GM12878 (cell line): Measurements from ENCODE around the gene PPIF. TPM values are rescaled to one million over a fixed set of nuclear protein-coding genes. Genes with fewer than 3 reads are reported as not detected.

ENCODE experiments used
- ATAC-seq: fragments of 200-7000 bp; cut with Tn5 transposase; 3 replicates; pipeline ENCODE4 v1.9.1; 2020; ENCODE audit warnings: mild to moderate bottlenecking, moderate library complexity
- BruUV-seq: library from RNA; stranded (reverse); fragments of 400-500 nt; replicated peaks from 2 replicates; lab custom pipeline; 2021; lab: Mats Ljungman, UMichigan
- CTCF ChIA-PET: fragments of 300-600 bp; sonication (Branson Sonifier 250); formaldehyde crosslinking; extraction: SDS; loops from one replicate; lab custom pipeline; 2021; ENCODE audit warnings: inconsistent platforms; lab: Yijun Ruan, JAX
- POLR2A ChIA-PET: fragments of 350-600 bp; formaldehyde crosslinking; extraction: SDS; loops from one replicate; lab custom pipeline; 2021; ENCODE audit warnings: inconsistent platforms; lab: Charles Lee
- RAD21 ChIA-PET: fragments of 300-600 bp; sonication (Branson Sonifier 250); formaldehyde crosslinking; loops from one replicate; lab custom pipeline; 2023; ENCODE audit warnings: antibody characterized with exemption; ENCODE audit not compliant: unreplicated experiment; lab: Charles Lee
- SMC1A ChIA-PET: fragments of 300-600 bp; sonication (Branson Sonifier 250); formaldehyde crosslinking; loops from one replicate; lab custom pipeline; 2023; ENCODE audit not compliant: unreplicated experiment, uncharacterized antibody; lab: Charles Lee
- DNase-seq: peaks from one replicate; pipeline ENCODE4 v3.0.0-alpha.2; 2011; ENCODE audit warnings: low read depth, low spot score
- FAIRE-seq: peaks from 3 replicates; lab custom pipeline; 2011; peaks lifted over from hg19 to GRCh38; lab: Jason Lieb, UNC
- H2AFZ ChIP-seq: 2 replicates; pipeline ENCODE4 v1.6.0; 2011; ENCODE audit warnings: low read depth, low read length, control low read depth; ENCODE audit not compliant: control insufficient read depth
- H3K27ac ChIP-seq: 2 replicates; pipeline ENCODE4 v1.5.1; 2011; ENCODE audit warnings: control low read depth; ENCODE audit not compliant: control insufficient read depth, insufficient read depth
- H3K27me3 ChIP-seq, 2 experiments: replicated peaks in 1 of 2; 2 replicates each; pipeline versions ENCODE4 v1.6.0 to v1.6.1; 2011; ENCODE audit warnings: low read length in 1 of 2; ENCODE audit not compliant: control insufficient read depth in 2 of 2, insufficient read depth in 2 of 2
- H3K36me3 ChIP-seq, 2 experiments: 2 replicates each; pipeline ENCODE4 v1.5.1; 2011; ENCODE audit warnings: low read length in 1 of 2; ENCODE audit not compliant: control insufficient read depth in 2 of 2, insufficient read depth in 2 of 2
- H3K4me1 ChIP-seq: 2 replicates; pipeline ENCODE4 v1.6.1; 2011; ENCODE audit warnings: mild to moderate bottlenecking, low read length, moderate library complexity, mixed read lengths; ENCODE audit not compliant: control insufficient read depth, insufficient read depth
- H3K4me2 ChIP-seq: 2 replicates; pipeline ENCODE4 v1.6.0; 2011; ENCODE audit warnings: control low read depth; ENCODE audit not compliant: control insufficient read depth, insufficient read depth
- H3K4me3 ChIP-seq: fragments of 200-600 bp; sonication (generic); 2 replicates; pipeline ENCODE4 v1.5.1; 2016
- H3K79me2 ChIP-seq: 2 replicates; pipeline ENCODE4 v1.6.0; 2011; ENCODE audit warnings: low read length; ENCODE audit not compliant: control insufficient read depth, insufficient read depth
- H3K9ac ChIP-seq: 2 replicates; pipeline ENCODE4 v1.8.0; 2011; ENCODE audit warnings: low read length, control low read depth, mixed read lengths; ENCODE audit not compliant: control insufficient read depth, insufficient read depth
- H3K9me3 ChIP-seq: replicated peaks from 3 replicates; pipeline ENCODE4 v1.5.1; 2011; ENCODE audit warnings: mild to moderate bottlenecking, low read length; ENCODE audit not compliant: control insufficient read depth, insufficient read depth
- H4K20me1 ChIP-seq: 2 replicates; pipeline ENCODE4 v1.6.0; 2011; ENCODE audit not compliant: control insufficient read depth, insufficient read depth
- BHLHE40 ChIP-seq, 2 experiments: fragments of 450-650 bp in 1 of 2; IDR thresholded peaks; 2 replicates each; pipeline ENCODE4 v1.6.1; 2011 to 2017; ENCODE audit warnings: low read depth in 2 of 2, borderline replicate concordance in 1 of 2, improper control_type of control experiment in 1 of 2, low read length in 1 of 2, mild to moderate bottlenecking in 1 of 2
- IRF3 ChIP-seq: fragments of 450-650 bp; IDR thresholded peaks from 2 replicates; pipeline ENCODE4 v1.6.1; 2014; ENCODE audit warnings: mild to moderate bottlenecking
- POLR2A ChIP-seq: IDR thresholded peaks from 2 replicates; pipeline ENCODE4 v1.6.1; 2011; ENCODE audit warnings: low read depth, mild to moderate bottlenecking, low read length
- RELA ChIP-seq: fragments of 450-650 bp; IDR thresholded peaks from 2 replicates; pipeline ENCODE4 v1.8.0; 2014; ENCODE audit warnings: borderline replicate concordance; ENCODE audit not compliant: partially characterized antibody
- WGBS: methylation state at CpG from one replicate; pipeline ENCODE4 v1.1.6; 2016; ENCODE audit warnings: low lambda C conversion rate; ENCODE audit not compliant: insufficient replicate concordance, insufficient coverage; ENCODE audit errors: missing lambda C conversion rate; 5-methylcytosine and 5-hydroxymethylcytosine counted together
- in situ Hi-C: fragments of 300-500 bp; cut with MboI; formaldehyde crosslinking; loops from 9 replicates; pipeline ENCODE4 v1.14.3; 2018; ENCODE audit warnings: mixed read lengths
- intact Hi-C: fragments of 100-400 bp; cut with micrococcal nuclease; formaldehyde crosslinking; loops from one replicate; pipeline ENCODE4 v1.14.2; 2022; ENCODE audit not compliant: unreplicated experiment
- polyA plus RNA-seq, 11 experiments: library from polyadenylated mRNA; depleted of rRNA in 4 of 11; unstranded in 6 of 11; stranded (reverse) in 5 of 11; fragments of >200 nt; fragmentation: Nextera tagmentation in 4 of 11; fragmentation: Illumina TruSeq in 1 of 11; extraction: Ambion mirVana in 4 of 11; extraction: Trizol in 1 of 11; gene quantifications; 1 replicate in 1 of 11; 2 replicates in 10 of 11; pipeline versions ENCODE4 v1.2.1 to v1.2.3, GENCODE V29; 2011 to 2016; ENCODE audit warnings: inconsistent platforms in 2 of 11, missing spikeins in 2 of 11, low read depth in 1 of 11
- total RNA-seq, 4 experiments: library from RNA; depleted of rRNA in 3 of 4; stranded (reverse); fragments of >200 nt in 3 of 4; fragmentation: Illumina TruSeq in 1 of 4; extraction: Trizol in 1 of 4; gene quantifications; 2 replicates each; pipeline versions ENCODE4 v1.2.1 to v1.2.3, GENCODE V29; 2013 to 2021

The PPIF gene
- total and polyA plus RNA-seq, 10 of the 15 experiments (the other 5 are each of a cell fraction or from before 2014, with no cell fraction given): 28.8 to 180 (median 128) TPM

DNA sequence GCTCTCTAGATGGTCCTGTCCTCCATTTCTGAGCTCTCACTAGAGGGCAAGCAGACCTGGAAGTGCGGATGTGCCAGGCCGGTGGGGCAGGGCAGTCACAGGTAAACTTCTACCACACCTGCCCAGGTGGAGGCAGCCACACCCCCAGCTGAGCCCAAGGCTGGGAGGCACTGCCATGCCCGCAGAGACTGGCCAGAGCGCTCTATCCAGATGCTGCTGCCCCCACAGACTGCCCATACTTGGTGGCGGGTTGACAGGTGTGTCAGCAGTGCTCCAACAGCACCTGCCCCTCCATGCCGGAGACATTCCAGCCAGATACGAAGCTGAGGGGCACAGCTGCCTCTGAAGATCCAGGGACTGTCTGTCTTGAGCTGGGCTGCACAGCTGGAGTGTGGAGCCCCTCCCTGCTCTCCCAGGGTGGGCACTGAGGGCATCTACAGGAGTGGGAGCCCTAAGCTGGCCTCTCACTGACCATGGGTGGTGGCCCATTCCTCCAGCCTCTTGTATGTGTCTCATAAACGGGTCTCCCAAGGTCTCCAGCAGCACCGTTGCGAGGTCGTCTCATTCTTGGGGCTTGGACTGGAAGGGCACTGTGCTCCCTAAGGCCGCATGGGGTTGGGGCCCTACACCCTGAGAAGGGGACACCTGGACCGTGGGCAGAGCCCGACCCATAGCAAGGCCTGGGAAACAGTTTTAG lies 38.2 kb upstream of the PPIF start:
- H3K27ac ChIP-seq: no peak overlapping the region
- no peak for TF ChIP-seq IRF3
- TF ChIP-seq POLR2A: peak; percentile 60
- TF ChIP-seq BHLHE40 (IDR thresholded peaks at IDR 0.05; ENCODE audit: borderline replicate concordance in 1 of 2, low read depth in 2 of 2, low read length in 1 of 2): no peak
- TF ChIP-seq RELA: no peak
- TF ChIP-seq, all 136 proteins: peak for 1
- Histone ChIP-seq H3K27me3 (no peaks in the 10 kb centered on the region), H4K20me1 (no peaks in the 10 kb centered on the region), H3K36me3 (peaks cover 24 to 59% of the 10 kb centered on the region in 2 experiments; a peak in 3 of 4 replicates), H3K4me3 (no peak overlapping the region), H2AFZ (no peak overlapping the region), H3K4me2 (no peak overlapping the region), H3K4me1 (no peaks in the 10 kb centered on the region), H3K79me2 (no peaks in the 10 kb centered on the region), H3K9ac (no peak overlapping the region), H3K9me3 (no peaks in the 10 kb centered on the region)
- BruUV-seq: no TSS peak
- ChIA-PET RAD21 (no interaction called here), CTCF (no interaction called here), POLR2A (no interaction called here), SMC1A (interaction anchor here (0.7 kb wide), 1 partner anchor 99 kb away, joined by 3 read pairs; no protein-coding TSS in a partner anchor)
- 89% methylated on average over 14 of the region's 14 CpGs for WGBS
- FAIRE-seq (no peak), DNase-seq (no peak), ATAC-seq (no peak)
- in situ Hi-C loops: no loop called here
- intact Hi-C loops: no loop called here
